ENCODE data around the gene SMOC1.

GRCh38 chr14:70033561-70033960 is 154.3 kb downstream of the SMOC1 start:
- TF ChIP-seq CTCF (IDR thresholded peaks at IDR 0.05): no peak
- TF ChIP-seq POLR2AphosphoS5 (IDR thresholded peaks at IDR 0.05): no peak
- no peak for TF ChIP-seq POLR2A (IDR thresholded peaks at IDR 0.05)
- TF ChIP-seq EP300 (IDR thresholded peaks at IDR 0.05): no peak

Measured in sigmoid colon (tissue), 4 donors.